Measurements from ENCODE around the gene KIAA1549. TPM values are rescaled to one million over a fixed set of nuclear protein-coding genes. Genes with fewer than 3 reads are reported as not detected.

Gene KIAA1549
- total RNA-seq, 1 donor: 3.3 TPM

- no peaks in the 10 kb centered on the region for H3K4me1 ChIP-seq (ENCODE audit: insufficient read depth, low read length)
- no peaks in the 10 kb centered on the region for H3K27me3 ChIP-seq (ENCODE audit: insufficient read depth, low read length)
- H3K79me2 ChIP-seq (ENCODE audit: insufficient read depth, low read length): no peaks in the 10 kb centered on the region
- no peak overlapping the region for H3K4me2 ChIP-seq (ENCODE audit: insufficient read depth, low read length)
- no peaks in the 10 kb centered on the region for H4K20me1 ChIP-seq (ENCODE audit: insufficient read depth, low read length)
- no peak overlapping the region for H3K27ac ChIP-seq (ENCODE audit: low read depth, low read length)
- DNase-seq (ENCODE audit: insufficient read length, low spot score, missing footprints): no peak
- no peak overlapping the region for H2AFZ ChIP-seq (ENCODE audit: low read length)
- no peaks in the 10 kb centered on the region for H3K9me3 ChIP-seq (ENCODE audit: low read depth, low read length)
- no peaks in the 10 kb centered on the region for H3K36me3 ChIP-seq (ENCODE audit: insufficient read depth, low read length)
- H3K4me3 ChIP-seq (ENCODE audit: insufficient read depth, low read length): no peak overlapping the region
- no peak for TF ChIP-seq CTCF (IDR thresholded peaks at IDR 0.05; ENCODE audit: extremely low read depth, low read depth, low read length)
These were observed 30.2 kb upstream of the KIAA1549 start for GRCh38 chr7:139011373-139011772.

GRCh38 chr7:139004321-139005090 is 23.3 kb upstream of the KIAA1549 start:
- no peak for DNase-seq (ENCODE audit: insufficient read length, low spot score, missing footprints)
- Histone ChIP-seq H3K4me3 (ENCODE audit: insufficient read depth, low read length) (no peak overlapping the region), H3K27ac (ENCODE audit: low read depth, low read length) (no peak overlapping the region), H3K79me2 (ENCODE audit: insufficient read depth, low read length) (no peaks in the 10 kb centered on the region), H3K9me3 (ENCODE audit: low read depth, low read length) (no peaks in the 10 kb centered on the region), H3K4me1 (ENCODE audit: insufficient read depth, low read length) (no peaks in the 10 kb centered on the region), H4K20me1 (ENCODE audit: insufficient read depth, low read length) (no peaks in the 10 kb centered on the region), H3K4me2 (ENCODE audit: insufficient read depth, low read length) (no peak overlapping the region), H2AFZ (ENCODE audit: low read length) (no peak overlapping the region), H3K36me3 (ENCODE audit: insufficient read depth, low read length) (no peaks in the 10 kb centered on the region), H3K27me3 (ENCODE audit: insufficient read depth, low read length) (no peaks in the 10 kb centered on the region)
- no peak for TF ChIP-seq CTCF (IDR thresholded peaks at IDR 0.05; ENCODE audit: extremely low read depth, low read depth, low read length)

- no peak for DNase-seq (ENCODE audit: insufficient read length, low spot score, missing footprints)
- Histone ChIP-seq H3K4me3 (ENCODE audit: insufficient read depth, low read length) (no peak overlapping the region), H3K27ac (ENCODE audit: low read depth, low read length) (no peak overlapping the region), H3K36me3 (ENCODE audit: insufficient read depth, low read length) (no peaks in the 10 kb centered on the region), H3K9me3 (ENCODE audit: low read depth, low read length) (no peaks in the 10 kb centered on the region), H4K20me1 (ENCODE audit: insufficient read depth, low read length) (no peaks in the 10 kb centered on the region), H3K4me1 (ENCODE audit: insufficient read depth, low read length) (no peaks in the 10 kb centered on the region), H3K79me2 (ENCODE audit: insufficient read depth, low read length) (no peaks in the 10 kb centered on the region), H3K4me2 (ENCODE audit: insufficient read depth, low read length) (no peak overlapping the region), H3K27me3 (ENCODE audit: insufficient read depth, low read length) (no peaks in the 10 kb centered on the region), H2AFZ (ENCODE audit: low read length) (no peak overlapping the region)
- TF ChIP-seq CTCF (IDR thresholded peaks at IDR 0.05; ENCODE audit: extremely low read depth, low read depth, low read length): no peak
These were observed 18.2 kb upstream of the KIAA1549 start for GRCh38 chr7:138999414-138999813.

- Histone ChIP-seq H3K4me2 (ENCODE audit: insufficient read depth, low read length) (peak overlapping the region; percentile 34), H3K36me3 (ENCODE audit: insufficient read depth, low read length) (no peaks in the 10 kb centered on the region), H4K20me1 (ENCODE audit: insufficient read depth, low read length) (no peaks in the 10 kb centered on the region), H3K4me3 (ENCODE audit: insufficient read depth, low read length) (no peak overlapping the region), H2AFZ (ENCODE audit: low read length) (peak overlapping the region; percentile 46), H3K27ac (ENCODE audit: low read depth, low read length) (peak overlapping the region; percentile 78), H3K9me3 (ENCODE audit: low read depth, low read length) (peaks cover 3% of the 10 kb centered on the region), H3K79me2 (ENCODE audit: insufficient read depth, low read length) (no peaks in the 10 kb centered on the region), H3K4me1 (ENCODE audit: insufficient read depth, low read length) (peaks cover 12% of the 10 kb centered on the region), H3K27me3 (ENCODE audit: insufficient read depth, low read length) (no peaks in the 10 kb centered on the region)
- no peak for TF ChIP-seq CTCF (IDR thresholded peaks at IDR 0.05; ENCODE audit: extremely low read depth, low read depth, low read length)
- DNase-seq (ENCODE audit: insufficient read length, low spot score, missing footprints): peak; percentile 84
These were observed 10.9 kb upstream of the KIAA1549 start for GRCh38 chr7:138992052-138992531.

All from osteoblast (primary cell).